Vagina (tissue), 2 donors: ENCODE data around the gene AMOTL1.

Experiments used
- CTCF ChIP-seq, 3 experiments: fragments of 450-650 bp in 2 of 3; fragments of 200-600 bp in 1 of 3; sonication (generic) in 1 of 3; IDR thresholded peaks; one replicate each; pipeline ENCODE4 v1.5.1; 2017 to 2019; ENCODE audit warnings: antibody characterized with exemption in 3 of 3, mild to moderate bottlenecking in 2 of 3, moderate library complexity in 2 of 3
- POLR2A ChIP-seq, 2 donors: fragments of 450-650 bp; IDR thresholded peaks; one replicate each; pipeline ENCODE4 v1.6.1; 2017; ENCODE audit warnings: antibody characterized with exemption in 2 of 2, mild to moderate bottlenecking in 2 of 2, moderate library complexity in 2 of 2

GRCh38 chr11:94794287-94795168 is 26.4 kb downstream of the AMOTL1 start:
- no peak for TF ChIP-seq POLR2A (IDR thresholded peaks at IDR 0.05)
- no peak for TF ChIP-seq CTCF (IDR thresholded peaks at IDR 0.05)
